Measurements from ENCODE around the gene SMURF1.

Gene SMURF1

DNA sequence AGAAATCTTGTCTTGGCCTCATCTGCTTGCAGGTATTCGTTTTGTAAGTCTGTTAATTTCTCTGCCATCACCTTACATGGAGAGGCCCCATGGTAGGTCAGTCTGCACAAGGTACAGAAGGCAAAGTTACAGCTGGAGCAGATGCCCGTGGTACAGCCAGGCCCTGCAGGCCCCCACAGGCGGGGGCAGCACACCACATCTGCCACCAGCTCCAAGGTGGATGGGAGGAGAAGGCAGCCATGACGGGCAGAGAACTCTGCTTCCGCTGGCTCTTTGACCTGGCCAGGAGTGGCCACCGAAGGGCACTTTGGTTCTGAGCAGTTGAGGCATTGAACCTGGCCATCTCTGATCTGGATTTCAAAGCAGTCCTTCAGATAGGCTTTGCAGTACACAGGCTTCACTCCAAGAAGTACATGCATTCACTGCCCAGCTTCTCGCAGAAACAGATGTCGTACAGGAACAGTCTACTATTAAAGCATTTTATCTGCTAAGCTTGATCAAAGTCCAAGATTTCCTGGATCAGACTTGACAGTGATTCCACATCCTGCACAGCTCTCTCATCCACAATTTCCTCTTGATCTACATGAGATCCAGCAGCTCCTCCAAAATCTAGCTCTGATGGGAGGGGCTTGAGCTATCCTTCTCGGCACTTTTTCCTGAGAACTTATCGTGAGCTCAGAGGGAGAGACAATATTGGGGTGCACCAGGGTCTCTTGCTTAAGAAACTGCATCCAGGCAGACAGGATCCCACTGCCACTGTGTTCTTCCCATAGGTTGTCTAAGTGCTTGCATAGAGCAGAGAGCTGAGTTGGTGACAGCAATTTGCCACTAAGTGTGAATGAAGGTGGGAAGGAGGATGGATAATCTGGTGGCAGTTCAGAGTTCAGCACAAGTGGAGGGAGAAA lies 144.8 kb downstream of the SMURF1 start:
- H3K4me1 ChIP-seq = no peaks in the 10 kb centered on the region
- no peaks in the 10 kb centered on the region for H3K27me3 ChIP-seq (ENCODE audit: control insufficient read depth, insufficient read depth, low read length)
- TF ChIP-seq, protein P1, sequence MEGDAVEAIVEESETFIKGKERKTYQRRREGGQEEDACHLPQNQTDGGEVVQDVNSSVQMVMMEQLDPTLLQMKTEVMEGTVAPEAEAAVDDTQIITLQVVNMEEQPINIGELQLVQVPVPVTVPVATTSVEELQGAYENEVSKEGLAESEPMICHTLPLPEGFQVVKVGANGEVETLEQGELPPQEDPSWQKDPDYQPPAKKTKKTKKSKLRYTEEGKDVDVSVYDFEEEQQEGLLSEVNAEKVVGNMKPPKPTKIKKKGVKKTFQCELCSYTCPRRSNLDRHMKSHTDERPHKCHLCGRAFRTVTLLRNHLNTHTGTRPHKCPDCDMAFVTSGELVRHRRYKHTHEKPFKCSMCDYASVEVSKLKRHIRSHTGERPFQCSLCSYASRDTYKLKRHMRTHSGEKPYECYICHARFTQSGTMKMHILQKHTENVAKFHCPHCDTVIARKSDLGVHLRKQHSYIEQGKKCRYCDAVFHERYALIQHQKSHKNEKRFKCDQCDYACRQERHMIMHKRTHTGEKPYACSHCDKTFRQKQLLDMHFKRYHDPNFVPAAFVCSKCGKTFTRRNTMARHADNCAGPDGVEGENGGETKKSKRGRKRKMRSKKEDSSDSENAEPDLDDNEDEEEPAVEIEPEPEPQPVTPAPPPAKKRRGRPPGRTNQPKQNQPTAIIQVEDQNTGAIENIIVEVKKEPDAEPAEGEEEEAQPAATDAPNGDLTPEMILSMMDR (IDR thresholded peaks at IDR 0.05) = no peak
- no peak overlapping the region for H3K4me3 ChIP-seq (ENCODE audit: low read depth, low read length)
- H2AFZ ChIP-seq = no peak overlapping the region
- H3K36me3 ChIP-seq (ENCODE audit: control insufficient read depth, insufficient read depth, low read length) = no peaks in the 10 kb centered on the region
- H3K27ac ChIP-seq = no peak overlapping the region
- H3K79me2 ChIP-seq = peaks cover 2% of the 10 kb centered on the region
- H3K4me2 ChIP-seq (ENCODE audit: low read length) = no peak overlapping the region
- H3K9ac ChIP-seq = no peak overlapping the region
- H3K9me3 ChIP-seq (ENCODE audit: control insufficient read depth, low read length) = no peaks in the 10 kb centered on the region

- Histone ChIP-seq H3K4me2 (ENCODE audit: low read length) (no peak overlapping the region), H3K4me3 (ENCODE audit: low read depth, low read length) (no peak overlapping the region), H3K27me3 (ENCODE audit: control insufficient read depth, insufficient read depth, low read length) (no peaks in the 10 kb centered on the region), H3K9ac (no peak overlapping the region), H3K4me1 (no peaks in the 10 kb centered on the region), H2AFZ (no peak overlapping the region), H3K27ac (no peak overlapping the region), H3K79me2 (peaks cover 7% of the 10 kb centered on the region), H3K9me3 (ENCODE audit: control insufficient read depth, low read length) (no peaks in the 10 kb centered on the region), H3K36me3 (ENCODE audit: control insufficient read depth, insufficient read depth, low read length) (no peaks in the 10 kb centered on the region)
- TF ChIP-seq, protein P1 (IDR thresholded peaks at IDR 0.05) = no peak
These were observed 146.1 kb downstream of the SMURF1 start for GRCh38 chr7:98997846-98998245.

GRCh38 chr7:98996150-98996552 lies 147.8 kb downstream of the SMURF1 start:
- Histone ChIP-seq H3K9me3 (ENCODE audit: control insufficient read depth, low read length) (no peaks in the 10 kb centered on the region), H3K36me3 (ENCODE audit: control insufficient read depth, insufficient read depth, low read length) (no peaks in the 10 kb centered on the region)
- TF ChIP-seq, protein P1 (IDR thresholded peaks at IDR 0.05) = no peak

GRCh38 chr7:98995523-98996149 lies 148.3 kb downstream of the SMURF1 start:
- H3K4me3 ChIP-seq (ENCODE audit: low read depth, low read length) = no peak overlapping the region
- H3K4me2 ChIP-seq (ENCODE audit: low read length) = no peak overlapping the region
- H3K4me1 ChIP-seq = no peaks in the 10 kb centered on the region
- H3K79me2 ChIP-seq = peaks cover 9% of the 10 kb centered on the region
- no peak overlapping the region for H3K9ac ChIP-seq
- no peak overlapping the region for H3K27ac ChIP-seq
- H3K9me3 ChIP-seq (ENCODE audit: control insufficient read depth, low read length) = no peaks in the 10 kb centered on the region
- no peak overlapping the region for H2AFZ ChIP-seq
- TF ChIP-seq, protein P1 (IDR thresholded peaks at IDR 0.05) = no peak
- no peaks in the 10 kb centered on the region for H3K27me3 ChIP-seq (ENCODE audit: control insufficient read depth, insufficient read depth, low read length)
- H3K36me3 ChIP-seq (ENCODE audit: control insufficient read depth, insufficient read depth, low read length) = no peaks in the 10 kb centered on the region

More at GRCh38 chr7:98996150-98996552, 147.8 kb downstream of the SMURF1 start:
- no peaks in the 10 kb centered on the region for H3K27me3 ChIP-seq (ENCODE audit: control insufficient read depth, insufficient read depth, low read length)
- peaks cover 9% of the 10 kb centered on the region for H3K79me2 ChIP-seq
- H3K4me3 ChIP-seq (ENCODE audit: low read depth, low read length) = no peak overlapping the region
- H3K9ac ChIP-seq = no peak overlapping the region
- no peak overlapping the region for H2AFZ ChIP-seq
- no peak overlapping the region for H3K27ac ChIP-seq
- H3K4me1 ChIP-seq = no peaks in the 10 kb centered on the region
- H3K4me2 ChIP-seq (ENCODE audit: low read length) = no peak overlapping the region

Measured in parathyroid adenoma (tissue), 2 donors.